GM21381 (cell line): ENCODE data around the gene C18orf63.

Experiments used
- ATAC-seq: cut with Tn5 transposase; IDR thresholded peaks from one replicate; pipeline ENCODE4 v1.9.1; 2021; ENCODE audit warnings: mild to moderate bottlenecking, moderate library complexity; ENCODE audit not compliant: unreplicated experiment

C18orf63 gene

DNA sequence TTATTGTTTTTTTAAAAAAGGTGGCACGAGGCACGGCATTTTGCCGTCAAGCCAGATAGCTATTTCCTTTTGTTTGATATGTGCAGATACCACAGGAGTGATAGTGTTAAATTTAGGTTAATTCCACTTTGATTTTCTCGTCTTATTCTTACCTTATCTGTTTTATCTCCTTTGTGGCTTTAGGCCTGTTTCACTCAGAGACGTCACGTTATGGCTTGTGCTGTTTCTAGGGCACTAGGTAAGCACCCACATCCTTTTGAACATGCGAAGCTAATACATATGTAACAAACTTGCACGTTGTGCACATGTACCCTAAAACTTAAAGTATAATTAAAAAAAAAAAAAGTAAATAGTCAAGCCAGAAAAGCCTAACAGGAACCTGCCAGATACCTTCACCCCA is 57.8 kb downstream of the C18orf63 start:
- ATAC-seq, result no peak

- no peak for ATAC-seq
These were observed 60.4 kb downstream of the C18orf63 start for GRCh38 chr18:74375999-74376398.

DNA sequence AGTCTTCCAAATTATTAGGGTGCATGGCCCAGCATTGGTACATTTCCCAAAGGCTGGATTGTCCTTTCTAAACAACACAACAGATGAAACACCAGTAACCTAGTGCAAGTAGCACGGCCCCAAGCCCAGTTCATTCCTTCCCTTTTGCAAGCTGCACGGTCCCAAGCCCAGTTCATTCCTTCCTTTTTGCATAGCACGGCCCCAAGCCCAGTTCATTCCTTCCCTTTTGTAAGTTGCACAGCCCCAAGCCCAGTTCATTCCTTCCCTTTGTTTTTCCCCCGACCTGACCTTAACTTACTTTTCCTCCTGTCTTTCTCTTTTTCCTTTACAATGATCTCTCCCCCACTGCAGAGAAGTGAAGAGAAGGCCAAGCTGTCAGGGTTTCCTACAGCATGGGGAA is 60.9 kb downstream of the C18orf63 start:
- ATAC-seq, result no peak

- no peak for ATAC-seq
These were observed 62.1 kb downstream of the C18orf63 start for GRCh38 chr18:74377776-74378175.

DNA sequence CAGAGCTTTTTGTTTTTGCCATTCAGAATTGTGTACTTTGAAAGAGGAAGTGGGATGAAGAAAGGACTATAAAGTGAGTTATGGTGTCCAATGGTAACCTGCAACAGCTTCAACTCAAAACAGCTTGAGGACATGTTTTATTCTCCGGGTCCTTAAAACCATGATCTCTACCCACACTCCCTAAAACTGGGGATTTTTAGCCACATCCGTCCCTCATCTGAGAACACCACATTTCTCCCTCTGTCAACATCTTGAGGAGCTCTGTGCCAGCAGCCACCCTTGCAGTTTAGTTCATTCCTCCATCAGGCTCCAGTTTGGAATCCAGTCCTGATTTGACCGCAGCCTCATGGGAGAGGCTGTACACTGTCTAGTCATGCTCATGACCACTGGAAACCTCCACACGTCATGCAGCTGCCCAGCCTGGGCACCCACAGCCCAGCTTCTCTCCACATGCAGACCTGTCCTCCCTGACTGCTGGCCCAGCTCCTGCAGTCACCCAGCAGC is 62.6 kb downstream of the C18orf63 start:
- ATAC-seq, result no peak

GRCh38 chr18:74380916-74381315 is 65.3 kb downstream of the C18orf63 start:
- ATAC-seq, result no peak

GRCh38 chr18:74381621-74382295 is 66.1 kb downstream of the C18orf63 start:
- no peak for ATAC-seq

- ATAC-seq, result no peak
These were observed 66.9 kb downstream of the C18orf63 start for GRCh38 chr18:74382481-74383017.

- no peak for ATAC-seq
These were observed 71.7 kb downstream of the C18orf63 start for GRCh38 chr18:74387383-74387782.

DNA sequence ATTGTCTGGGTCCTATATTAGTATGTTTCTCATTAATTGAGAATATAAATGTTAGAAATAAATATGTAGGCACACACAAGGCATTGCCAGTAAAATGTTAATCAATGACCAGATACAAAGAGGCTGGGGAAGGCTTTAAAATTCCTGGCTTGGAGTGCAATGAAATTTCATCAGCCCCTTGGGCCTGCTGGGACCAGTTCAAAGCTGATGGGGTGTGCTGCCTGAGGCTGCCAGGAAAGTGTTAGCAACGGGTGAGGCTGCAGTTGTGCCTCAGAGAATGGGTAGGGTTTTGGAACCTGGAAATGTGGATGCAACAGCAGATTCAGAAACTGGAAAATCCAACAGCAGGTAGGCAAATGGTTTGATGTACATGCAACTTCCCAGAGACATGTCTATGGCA is 72.6 kb downstream of the C18orf63 start:
- no peak for ATAC-seq

DNA sequence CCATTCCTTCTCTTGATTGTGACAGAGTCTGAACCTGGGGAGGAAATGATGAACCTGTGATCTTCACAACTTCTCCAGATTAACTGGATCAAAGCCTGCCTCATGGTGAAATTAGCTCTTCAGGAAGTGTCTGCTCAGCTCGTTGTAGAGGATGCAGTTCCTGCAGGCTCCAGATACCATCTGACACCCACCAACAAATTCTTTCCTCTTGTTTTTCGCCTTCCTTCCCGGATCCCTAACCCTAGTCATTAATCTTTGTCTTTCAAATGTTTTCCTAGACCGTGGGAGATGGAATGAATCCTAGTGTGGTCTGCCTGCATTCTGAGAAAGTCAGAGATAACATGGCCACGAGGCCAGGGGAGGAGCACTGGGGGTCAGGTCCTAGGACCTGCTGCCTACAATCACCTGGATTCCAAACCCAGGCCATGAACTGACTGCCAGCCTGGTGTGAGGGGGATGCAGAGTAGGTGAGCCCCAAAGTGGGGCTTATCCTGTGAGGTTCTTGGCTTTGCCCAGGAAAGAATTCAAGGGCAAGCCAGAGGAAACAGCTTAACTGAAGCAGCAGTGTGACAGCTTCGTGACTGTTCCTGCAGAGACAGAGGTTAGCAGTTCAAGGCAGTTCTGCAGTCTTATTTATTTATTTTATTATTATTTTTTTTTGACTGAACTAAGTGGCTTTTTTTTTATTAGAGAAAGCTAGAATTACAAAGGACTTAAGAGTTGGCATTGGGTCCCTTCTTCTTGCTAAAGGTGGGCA is 73.7 kb downstream of the C18orf63 start:
- no peak for ATAC-seq

GRCh38 chr18:74389991-74390390 is 74.4 kb downstream of the C18orf63 start:
- no peak for ATAC-seq

DNA sequence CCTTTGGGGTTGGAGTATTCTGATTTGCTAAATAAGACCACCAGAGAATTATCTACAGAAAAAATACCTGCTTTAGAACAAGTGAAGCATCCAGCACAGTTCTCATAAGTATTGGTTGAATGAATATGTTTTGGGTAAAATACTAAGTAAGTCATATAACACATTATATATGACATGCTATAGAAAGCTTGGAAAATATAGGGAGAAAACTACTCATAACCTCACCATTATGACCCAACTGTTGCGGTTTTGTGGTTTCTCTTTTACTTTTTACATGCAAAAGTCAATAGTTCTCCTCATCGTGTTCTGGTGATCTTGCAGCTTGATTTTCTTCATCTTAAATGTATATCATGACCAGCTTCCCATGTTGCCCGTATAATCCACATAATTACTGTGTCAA is 75.3 kb downstream of the C18orf63 start:
- ATAC-seq, result no peak

DNA sequence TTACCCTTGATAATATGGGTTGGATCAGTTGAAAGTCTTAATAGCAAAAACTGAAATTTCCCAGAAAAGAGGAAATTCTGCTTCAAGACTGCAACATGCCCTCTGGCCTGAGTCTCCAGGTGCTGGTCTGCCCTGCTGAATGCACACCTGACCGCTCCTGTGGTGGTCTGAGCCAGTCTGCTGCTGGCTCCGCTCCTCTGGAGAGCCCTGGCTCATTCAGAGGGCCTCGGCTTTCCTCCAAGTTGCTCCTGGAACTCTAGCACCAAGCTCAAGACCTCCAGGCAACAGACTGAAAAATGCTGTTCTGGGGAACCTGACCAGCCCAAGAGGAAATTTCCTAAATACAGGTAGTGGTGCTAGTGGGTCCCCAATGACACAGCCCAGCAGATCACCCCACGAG is 76.7 kb downstream of the C18orf63 start:
- ATAC-seq, result no peak

- ATAC-seq, result no peak
These were observed 79.4 kb downstream of the C18orf63 start for GRCh38 chr18:74395006-74395405.

- ATAC-seq, result no peak
These were observed 80.1 kb downstream of the C18orf63 start for GRCh38 chr18:74395648-74396154.

- no peak for ATAC-seq
These were observed 80.8 kb downstream of the C18orf63 start for GRCh38 chr18:74396171-74397169.

DNA sequence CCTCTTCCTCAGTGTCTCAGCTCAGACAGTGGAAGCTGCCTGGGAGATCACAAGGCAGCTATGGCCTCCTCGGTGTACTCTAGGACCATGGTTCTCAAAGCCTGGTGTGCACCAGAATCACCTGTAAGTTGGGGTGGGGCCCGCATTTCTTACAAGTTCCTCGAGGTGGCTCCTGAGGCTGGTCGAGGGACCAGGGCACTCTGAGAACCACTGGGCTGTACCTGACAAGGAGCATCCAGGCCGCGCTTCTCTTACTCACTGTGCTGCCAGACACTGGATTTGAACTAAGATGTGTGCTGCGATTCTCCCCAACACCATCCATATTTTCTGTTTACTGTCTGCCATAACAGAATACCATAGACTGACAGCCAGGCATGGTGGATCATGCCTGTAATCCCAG is 81.9 kb downstream of the C18orf63 start:
- ATAC-seq, result no peak

- ATAC-seq, result no peak
These were observed 83.7 kb downstream of the C18orf63 start for GRCh38 chr18:74399091-74399887.

DNA sequence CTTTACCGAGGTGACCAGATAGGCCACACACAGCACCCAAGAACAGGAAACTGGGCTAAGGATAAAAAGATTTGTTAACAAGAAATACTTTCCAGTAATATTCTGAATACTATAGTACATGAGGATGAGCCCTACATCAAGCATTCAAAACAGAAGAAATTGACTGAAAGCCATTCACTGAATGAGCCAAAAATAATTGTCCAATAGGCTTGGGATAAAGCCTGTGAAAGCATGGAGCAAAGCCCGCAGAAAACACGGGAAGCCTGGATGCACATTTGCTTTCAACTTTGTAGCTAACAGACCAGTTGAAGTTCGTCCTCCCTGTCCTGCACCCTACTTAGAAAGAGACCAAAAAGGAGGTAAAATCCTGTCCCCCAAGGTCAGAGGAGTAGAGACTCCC is 85.2 kb downstream of the C18orf63 start:
- ATAC-seq, result no peak
